ENCODE measurements around the gene CTSL. TPM values are rescaled to one million over a fixed set of nuclear protein-coding genes. Genes with fewer than 3 reads are reported as not detected.
A peak's percentile ranks its signal among the peaks of the same experiment; 100 is the strongest.

Gene CTSL
- 236 and 362 TPM in 2 replicates for total RNA-seq

GRCh38 chr9:87725900-87726709, at the start of gene CTSL:
Gene CTSL (plus strand): TSS chr9:87726119. CDS start chr9:87727604, 1,485 bp downstream.
- peak; percentile 86 to 94 for DNase-seq (ENCODE audit: low read depth in 2 of 2)

GRCh38 chr9:87676976-87677775, 48.7 kb upstream of the CTSL start:
- DNase-seq (ENCODE audit: low read depth in 2 of 2), result peak in 1 of 2 donors; percentile 16

DNA sequence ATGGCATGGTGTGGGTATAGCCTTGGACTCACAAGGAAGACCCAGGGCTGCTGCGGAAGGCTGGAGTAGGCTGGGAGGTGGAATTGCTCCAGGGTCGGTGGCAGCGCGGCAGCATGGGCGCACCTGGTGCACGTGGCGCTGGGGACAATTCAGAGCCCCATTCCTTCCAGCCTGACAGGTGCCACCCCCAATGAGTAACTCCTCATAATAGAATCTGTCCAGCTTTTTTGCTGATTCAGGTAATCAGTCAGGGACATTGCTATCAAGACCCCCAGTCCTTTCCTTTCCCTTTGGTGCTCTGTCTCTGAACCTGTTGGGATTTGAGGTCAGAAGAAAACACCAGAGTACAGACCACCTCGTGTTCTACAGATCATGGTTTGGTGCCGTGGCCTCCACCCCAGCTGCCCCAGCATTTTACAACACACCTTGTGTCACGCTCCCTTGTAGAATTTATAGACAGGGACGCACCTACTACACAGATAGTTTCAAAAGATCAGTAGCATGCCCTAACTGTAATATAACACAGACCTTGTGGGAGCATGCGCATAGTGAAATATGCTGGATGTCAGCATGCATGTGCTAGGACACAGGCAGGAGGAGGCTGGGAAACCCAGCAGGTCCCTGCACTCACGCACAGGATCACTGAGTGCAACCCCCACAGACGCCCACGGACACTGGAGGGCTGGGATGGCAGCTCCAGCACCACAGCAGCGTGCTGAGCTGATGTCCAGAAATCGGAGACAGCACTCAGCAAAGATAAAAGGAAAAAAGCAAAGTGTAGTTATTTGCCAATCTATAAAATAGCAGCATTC, 47.9 kb upstream of the CTSL start:
- no peak for DNase-seq (ENCODE audit: low read depth in 2 of 2)

- DNase-seq (ENCODE audit: low read depth in 2 of 2), result peak; percentile 77 to 87
Observed at GRCh38 chr9:87678650-87679355, 47.1 kb upstream of the CTSL start.

DNA sequence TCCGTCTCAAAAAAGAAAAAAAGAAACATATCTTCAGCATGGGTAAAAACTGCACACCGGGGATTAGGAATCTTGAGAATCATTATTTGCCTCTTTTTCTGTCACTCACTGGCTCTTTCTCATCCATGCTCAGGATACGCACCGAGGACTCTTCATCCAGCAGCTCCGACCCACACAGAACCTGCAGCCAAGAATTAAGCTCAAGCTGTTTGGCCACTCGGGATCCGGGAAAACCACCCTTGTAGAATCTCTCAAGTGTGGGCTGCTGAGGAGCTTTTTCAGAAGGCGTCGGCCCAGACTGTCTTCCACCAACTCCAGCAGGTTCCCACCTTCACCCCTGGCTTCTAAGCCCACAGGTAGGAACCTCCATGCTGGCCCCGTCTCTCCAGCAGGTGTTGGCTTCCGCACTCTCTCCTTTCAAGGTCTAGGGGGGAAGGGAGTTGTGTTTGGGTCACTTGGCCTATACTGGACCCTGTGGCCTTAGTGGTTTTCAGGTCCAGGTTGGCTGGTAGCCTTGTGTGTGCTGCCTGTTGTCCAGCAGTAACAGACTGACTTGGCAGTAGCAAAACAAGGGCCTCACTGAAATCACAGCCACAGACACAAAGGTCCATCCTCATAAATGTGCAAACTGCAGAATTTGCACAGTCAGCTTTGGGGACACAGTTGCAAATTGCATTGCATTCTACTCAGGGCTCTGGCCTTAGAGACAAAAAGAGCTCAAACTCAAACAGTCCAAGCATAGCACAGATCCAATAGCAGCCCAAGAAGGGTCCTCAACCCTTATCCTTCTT, 44.5 kb upstream of the CTSL start:
- no peak for DNase-seq (ENCODE audit: low read depth in 2 of 2)

DNA sequence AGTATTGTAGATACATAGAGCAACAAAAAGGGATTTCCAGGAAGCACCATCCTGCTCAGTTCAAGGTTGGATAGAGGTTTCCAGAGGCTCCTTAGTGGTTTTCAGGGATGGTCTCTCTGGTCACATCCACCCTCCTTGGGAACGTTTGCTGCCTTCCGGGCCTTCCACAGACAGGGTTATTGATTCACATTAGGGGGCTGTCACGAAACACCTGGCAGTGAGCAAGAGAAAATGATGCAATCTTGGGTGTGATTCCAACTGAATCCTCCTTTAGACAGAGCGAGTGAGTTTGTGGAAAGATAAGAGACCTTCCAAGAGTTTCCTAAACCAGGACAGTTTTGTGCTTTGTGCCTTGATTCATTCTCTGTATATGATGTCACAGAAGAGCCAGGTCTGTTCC, 43.8 kb upstream of the CTSL start:
- DNase-seq (ENCODE audit: low read depth in 2 of 2), result no peak

DNA sequence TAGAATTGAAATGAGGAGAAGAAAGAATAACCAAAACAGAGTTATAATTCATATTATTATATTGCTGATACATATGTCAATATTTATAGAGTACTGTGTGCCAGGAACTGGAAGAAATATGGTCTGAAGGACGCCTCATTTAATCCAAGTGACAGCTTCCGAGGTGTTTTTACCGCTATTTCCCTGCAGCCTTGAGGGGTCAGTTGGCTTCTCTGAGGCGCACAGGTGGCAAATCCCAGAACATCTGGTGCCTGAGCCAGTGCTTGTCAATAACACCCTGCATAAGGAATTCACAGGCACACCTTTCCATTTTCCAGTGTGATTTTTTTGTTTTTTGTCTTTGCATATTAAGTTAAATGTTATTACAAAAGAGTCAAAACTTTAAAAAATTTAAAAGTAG, 43.3 kb upstream of the CTSL start:
- no peak for DNase-seq (ENCODE audit: low read depth in 2 of 2)

GRCh38 chr9:87683751-87684626, 41.9 kb upstream of the CTSL start:
- DNase-seq (ENCODE audit: low read depth in 2 of 2), result no peak

DNA sequence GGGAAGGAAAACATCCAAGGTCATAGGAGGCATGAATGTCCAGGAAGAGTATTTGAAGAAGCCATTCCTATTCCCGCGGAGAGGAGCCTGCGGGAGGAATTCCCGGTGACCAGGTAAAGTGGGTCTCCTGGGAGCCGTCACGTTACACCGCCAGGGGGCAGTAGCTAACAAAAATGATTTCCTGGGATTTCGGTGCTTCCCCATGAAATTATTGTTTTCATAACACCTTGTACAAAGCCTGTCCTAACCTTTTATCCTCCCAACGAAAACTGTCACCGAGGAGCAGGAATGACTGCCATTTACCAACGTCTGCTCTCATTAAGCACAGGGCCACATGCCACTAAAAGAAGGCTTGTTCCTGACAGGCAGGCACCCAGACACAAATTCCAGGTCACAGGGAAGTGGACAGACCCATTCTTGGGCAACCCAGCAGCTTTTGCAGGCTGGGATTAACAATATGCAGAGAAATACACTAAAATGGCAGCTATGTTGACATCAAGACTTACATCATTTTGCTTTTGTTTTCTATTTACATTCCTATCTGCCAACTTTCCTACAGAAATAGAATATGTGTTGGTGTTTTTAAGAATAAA, 41.2 kb upstream of the CTSL start:
- DNase-seq (ENCODE audit: low read depth in 2 of 2), result peak; percentile 51 to 76

- peak; percentile 31 to 66 for DNase-seq (ENCODE audit: low read depth in 2 of 2)
Observed at GRCh38 chr9:87685441-87685840, 40.5 kb upstream of the CTSL start.

- peak; percentile 32 to 54 for DNase-seq (ENCODE audit: low read depth in 2 of 2)
Observed at GRCh38 chr9:87685871-87686519, 39.9 kb upstream of the CTSL start.

- peak in 1 of 2 donors; percentile 42 for DNase-seq (ENCODE audit: low read depth in 2 of 2)
Observed at GRCh38 chr9:87686520-87687090, 39.3 kb upstream of the CTSL start.

- no peak for DNase-seq (ENCODE audit: low read depth in 2 of 2)
Observed at GRCh38 chr9:87687207-87687606, 38.7 kb upstream of the CTSL start.

DNA sequence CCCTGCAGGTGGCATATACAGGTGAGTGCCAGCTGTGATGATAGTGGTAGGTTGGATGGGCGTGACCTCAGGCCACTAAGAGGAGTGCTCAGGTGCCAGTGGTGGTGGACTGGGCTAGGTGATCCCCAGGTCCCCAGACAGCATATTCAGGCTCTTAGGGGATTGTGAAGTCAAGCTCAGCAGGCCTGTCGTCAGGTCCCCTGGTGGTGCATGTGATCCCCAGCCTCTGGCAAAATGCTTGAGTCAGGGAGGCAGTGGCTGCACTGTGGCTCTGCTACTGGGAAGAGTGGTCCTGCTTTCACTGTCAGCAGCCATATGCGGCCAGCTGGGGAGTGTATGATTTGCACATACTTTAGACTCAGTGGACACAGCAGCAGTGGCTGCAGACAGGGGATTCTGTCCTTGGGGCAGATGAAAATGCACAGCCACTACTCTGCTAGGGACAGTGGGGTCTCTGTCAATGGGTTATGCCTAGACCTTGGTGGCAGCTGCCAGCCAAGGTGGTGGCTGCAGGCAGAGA, 31.6 kb upstream of the CTSL start:
- no peak for DNase-seq (ENCODE audit: low read depth in 2 of 2)

- no peak for DNase-seq (ENCODE audit: low read depth in 2 of 2)
Observed at GRCh38 chr9:87695523-87695922, 30.4 kb upstream of the CTSL start.

DNA sequence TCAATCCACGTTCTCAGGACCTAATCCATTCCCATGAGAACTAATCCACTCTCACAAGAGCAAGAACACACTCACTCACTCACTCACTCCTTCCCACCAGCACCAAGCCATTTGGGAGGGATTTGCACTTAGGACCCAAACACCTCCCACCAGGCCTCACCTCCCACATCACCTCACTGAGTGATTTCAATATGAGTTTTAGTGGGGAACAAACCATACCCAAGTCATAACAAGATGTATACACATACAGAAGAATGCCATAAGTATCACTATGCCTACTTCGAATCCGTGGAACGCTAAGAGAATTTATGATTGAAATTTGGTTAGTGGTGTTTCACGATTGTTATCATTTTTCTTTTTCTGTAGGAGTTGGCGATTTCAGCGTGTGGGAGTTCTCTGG, 29.3 kb upstream of the CTSL start:
- DNase-seq (ENCODE audit: low read depth in 2 of 2), result no peak

DNA sequence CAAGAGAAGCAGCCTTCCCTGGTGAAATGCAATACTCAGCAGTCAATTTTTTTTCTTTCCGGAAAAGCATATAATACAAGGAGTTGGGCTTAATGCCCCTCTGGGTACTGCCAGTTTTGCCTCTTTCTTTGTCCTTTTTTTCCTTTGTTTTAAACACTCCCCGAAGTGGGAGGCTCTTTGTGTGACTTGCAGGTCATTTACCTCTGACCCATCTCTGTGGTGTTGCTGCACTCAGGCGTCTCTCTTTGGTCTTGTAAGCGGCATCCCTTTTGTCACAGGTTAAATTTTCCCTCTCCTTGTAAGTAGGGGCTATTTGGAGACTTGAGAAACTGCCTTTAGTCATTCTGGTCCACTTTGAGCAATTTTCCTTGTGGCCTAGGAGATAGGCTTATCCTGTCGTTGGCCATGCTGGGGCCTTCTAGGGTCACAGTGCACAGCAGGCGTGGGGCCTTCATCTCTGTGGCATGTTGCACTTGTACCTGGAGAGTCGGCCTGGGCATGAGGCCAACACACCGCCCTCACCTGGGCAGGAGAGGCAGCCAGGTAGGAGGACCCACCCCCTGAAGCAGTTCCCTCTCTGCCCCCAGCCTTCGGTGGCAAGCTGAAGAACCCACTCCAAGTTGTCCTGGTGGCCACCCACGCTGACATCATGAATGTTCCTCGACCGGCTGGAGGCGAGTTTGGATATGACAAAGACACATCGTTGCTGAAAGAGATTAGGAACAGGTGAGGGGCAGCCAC, 27.7 kb upstream of the CTSL start:
- no peak for DNase-seq (ENCODE audit: low read depth in 2 of 2)

Data from lung microvascular endothelial cell (primary cell).